Heart left ventricle (tissue), 16 donors: ENCODE results near the gene RAB17. TPM values are rescaled to one million over a fixed set of nuclear protein-coding genes. Genes with fewer than 3 reads are reported as not detected.

Source experiments
- ATAC-seq, 4 donors: fragments of 200-7000 bp; cut with Tn5 transposase; one replicate each; pipeline ENCODE4 v1.9.1; 2020 to 2022; ENCODE audit warnings: moderate library complexity in 4 of 4, mild to moderate bottlenecking in 3 of 4, moderate number of reproducible peaks in 1 of 4
- DNase-seq, 5 donors: peaks; one replicate each; pipeline ENCODE4 v3.0.0-alpha.2; 2020
- H3K27ac ChIP-seq, 12 donors: fragments of 200-600 bp; sonication (generic) in 4 of 12; one replicate each; pipeline versions ENCODE4 v1.5.0 to v1.8.0; 2016 to 2022; ENCODE audit warnings: mild to moderate bottlenecking in 2 of 12
- H3K27me3 ChIP-seq, 9 donors: fragments of 200-600 bp; sonication (generic) in 2 of 9; one replicate each; pipeline versions ENCODE4 v1.5.1 to v1.8.0; 2016 to 2022; ENCODE audit warnings: mild to moderate bottlenecking in 3 of 9
- H3K36me3 ChIP-seq, 9 donors: fragments of 200-600 bp; sonication (generic) in 2 of 9; one replicate each; pipeline versions ENCODE4 v1.5.0 to v1.8.0; 2018 to 2022; ENCODE audit warnings: mild to moderate bottlenecking in 2 of 9
- H3K4me1 ChIP-seq, 12 donors: fragments of 200-600 bp; sonication (generic) in 4 of 12; one replicate each; pipeline versions ENCODE4 v1.5.0 to v1.8.0; 2016 to 2022; ENCODE audit warnings: mild to moderate bottlenecking in 3 of 12
- H3K4me3 ChIP-seq, 12 donors: fragments of 200-600 bp; sonication (generic) in 4 of 12; one replicate each; pipeline versions ENCODE4 v1.5.0 to v1.8.0; 2017 to 2022; ENCODE audit warnings: mild to moderate bottlenecking in 9 of 12, moderate library complexity in 4 of 12
- H3K9me3 ChIP-seq, 12 donors: fragments of 200-600 bp; sonication (generic) in 4 of 12; one replicate each; pipeline versions ENCODE4 v1.5.0 to v1.8.0; 2016 to 2022; ENCODE audit warnings: mild to moderate bottlenecking in 1 of 12
- CTCF ChIP-seq, 12 donors: fragments of 200-600 bp; sonication (generic) in 4 of 12; IDR thresholded peaks; one replicate each; pipeline versions ENCODE4 v1.5.0 to v1.8.0; 2018 to 2022; ENCODE audit warnings: antibody characterized with exemption in 12 of 12, mild to moderate bottlenecking in 5 of 12
- POLR2A ChIP-seq, 2 donors: fragments of 450-650 bp; IDR thresholded peaks; one replicate each; pipeline ENCODE4 v1.6.1; 2017; ENCODE audit warnings: antibody characterized with exemption in 2 of 2, mild to moderate bottlenecking in 2 of 2, moderate library complexity in 2 of 2
- WGBS, 4 donors: extraction: QIAGEN DNeasy Blood & Tissue Kit in 2 of 4; methylation state at CpG; one replicate each; pipeline versions ENCODE4 v1.1.5 to v1.1.7; 2013 to 2018; 5-methylcytosine and 5-hydroxymethylcytosine counted together
- intact Hi-C, 10 donors: fragments of 100-400 bp; cut with DNase I; formaldehyde crosslinking; loops; one replicate each; pipeline versions ENCODE4 v1.11.1 to v1.14.2; 2022
- polyA plus RNA-seq, 2 donors: library from polyadenylated mRNA; stranded (reverse); fragments of 200-250 nt; gene quantifications; one replicate each; pipeline ENCODE4 v1.2.3, GENCODE V29; 2013
- total RNA-seq, 9 donors: library from RNA; depleted of rRNA in 2 of 9; stranded (reverse); fragments of >200 nt in 2 of 9; fragmentation: NEBNext Ultra II Directional in 3 of 9; extraction: Animal tissue kit (Norgen Biotek cat#: 25700) in 3 of 9; gene quantifications; one replicate each; pipeline versions ENCODE4 v1.1.0 to v1.2.4, GENCODE V29; 2016 to 2023
- donor health status: ischemic (EF 13 %, LVEDD 7.1; RV severe dilation, severe dysfunction).
- donor health status: healthy with polysubstance abuse.
- donor health status: DM: no; HTN: yes; CAD: no.
- donor health status: DM: no; HTN: no; CAD: no.
- donor health status: ischemic (EF 25% LVEDD 6.9; RV normal size, moderate dysfunction).
- donor health status: ischemic (EF 25% LVEDD 5.7; RV mildly dilated, moderate dysfunction).
- donor health status: healthy.
- donor health status: DM: yes; HTN: yes; CAD: no.
- donor health status: ischemic (EF 35%, LVEDD 5.7; RV mildly dilated, moderate dysfunction).
- donor health status: nonischemic (EF 11% LVEDD 7.7; RV severe dilation, severe dysfunction).
- donor health status: DM: yes; HTN: yes; CAD: no.
- donor health status: PGD.
- donor health status: ischemic (EF 29% LVEDD 5.4; RV normal size, mild dysfunction).
- donor health status: nonischemic (EF 23%, LVEDD 6.1; RV moderate dilation, normal function).

Gene RAB17
- total and polyA plus RNA-seq, 11 donors, result 1.1 to 7.3 (median 3.7) TPM

GRCh38 chr2:237577458-237577857, 13.1 kb downstream of the RAB17 start:
- Histone ChIP-seq H3K36me3 (no peaks in the 10 kb centered on the region), H3K4me3 (no peak overlapping the region), H3K27ac (no peak overlapping the region), H3K4me1 (peaks cover 0 to 39% (median 17%) of the 10 kb centered on the region in 12 donors), H3K9me3 (no peaks in the 10 kb centered on the region), H3K27me3 (no peaks in the 10 kb centered on the region)
- 93 to 95% (median 94%) methylated on average over 9 to 10 of the region's 10 CpGs for WGBS, 4 donors
- intact Hi-C loops, result loop anchor here in 5 of 10 donors (10.0 kb wide), 3 partner anchors 153 to 483 kb away; no protein-coding TSS in a partner anchor
- peak in 1 of 5 donors; percentile 39 for DNase-seq
- TF ChIP-seq CTCF (IDR thresholded peaks at IDR 0.05), result no peak
- no peak for TF ChIP-seq POLR2A (IDR thresholded peaks at IDR 0.05)
- ATAC-seq, result no peak

- intact Hi-C loops, result loop anchor here in 5 of 10 donors (10.0 kb wide), 3 partner anchors 152 to 482 kb away; no protein-coding TSS in a partner anchor
- H3K27me3 ChIP-seq, result no peaks in the 10 kb centered on the region
- H3K9me3 ChIP-seq, result no peaks in the 10 kb centered on the region
- no peak overlapping the region for H3K4me3 ChIP-seq
- no peaks in the 10 kb centered on the region for H3K36me3 ChIP-seq
- H3K4me1 ChIP-seq, result peaks cover 0 to 39% (median 17%) of the 10 kb centered on the region in 12 donors
- DNase-seq, result no peak
- H3K27ac ChIP-seq, result no peak overlapping the region
- ATAC-seq, result no peak
- WGBS, 4 donors, result 88 to 97% (median 92%) methylated on average over 9 of the region's 9 CpGs
- TF ChIP-seq POLR2A (IDR thresholded peaks at IDR 0.05) (no peak), CTCF (IDR thresholded peaks at IDR 0.05) (no peak)
These were observed 13.6 kb downstream of the RAB17 start for GRCh38 chr2:237576974-237577373.

- intact Hi-C loops, result loop anchor here in 5 of 10 donors (10.0 kb wide), 3 partner anchors 151 to 481 kb away; no protein-coding TSS in a partner anchor
- H3K36me3 ChIP-seq, result no peaks in the 10 kb centered on the region
- no peak overlapping the region for H3K27ac ChIP-seq
- no peaks in the 10 kb centered on the region for H3K9me3 ChIP-seq
- DNase-seq (no peak), ATAC-seq (no peak)
- TF ChIP-seq CTCF (IDR thresholded peaks at IDR 0.05) (no peak), POLR2A (IDR thresholded peaks at IDR 0.05) (no peak)
- 86 to 93% (median 91%) methylated on average over 24 to 27 of the region's 27 CpGs for WGBS, 4 donors
- peaks cover 0 to 38% (median 15%) of the 10 kb centered on the region in 12 donors for H3K4me1 ChIP-seq
- H3K4me3 ChIP-seq, result no peak overlapping the region
- H3K27me3 ChIP-seq, result no peaks in the 10 kb centered on the region
These were observed 14.4 kb downstream of the RAB17 start for GRCh38 chr2:237575869-237576862.
